Vagina (tissue), 2 donors: ENCODE measurements around the gene MT1HL1. TPM values are rescaled to one million over a fixed set of nuclear protein-coding genes. Genes with fewer than 3 reads are reported as not detected.

Experiments
- DNase-seq, 2 donors: peaks; one replicate each; pipeline ENCODE4 v3.0.0-alpha.2; 2017; ENCODE audit errors: extremely low spot score in 2 of 2
- H3K27ac ChIP-seq: fragments of 200-600 bp; sonication (generic); one replicate; pipeline ENCODE4 v1.5.1; 2019
- H3K27me3 ChIP-seq: fragments of 200-600 bp; sonication (generic); one replicate; pipeline ENCODE4 v1.5.1; 2019
- H3K36me3 ChIP-seq, 2 donors: fragments of 200-600 bp; sonication (generic); one replicate each; pipeline ENCODE4 v1.5.1; 2017 to 2019
- H3K4me1 ChIP-seq: fragments of 200-600 bp; sonication (generic); one replicate; pipeline ENCODE4 v1.5.1; 2019
- H3K4me3 ChIP-seq, 2 donors: fragments of 200-600 bp; sonication (generic); 1 replicate in 1 of 2; 2 replicates in 1 of 2; pipeline ENCODE4 v1.5.1; 2016 to 2019
- H3K9me3 ChIP-seq: fragments of 200-600 bp; sonication (generic); one replicate; pipeline ENCODE4 v1.5.1; 2019
- CTCF ChIP-seq, 3 experiments: fragments of 450-650 bp in 2 of 3; fragments of 200-600 bp in 1 of 3; sonication (generic) in 1 of 3; IDR thresholded peaks; one replicate each; pipeline ENCODE4 v1.5.1; 2017 to 2019; ENCODE audit warnings: antibody characterized with exemption in 3 of 3, mild to moderate bottlenecking in 2 of 3, moderate library complexity in 2 of 3
- POLR2A ChIP-seq, 2 donors: fragments of 450-650 bp; IDR thresholded peaks; one replicate each; pipeline ENCODE4 v1.6.1; 2017; ENCODE audit warnings: antibody characterized with exemption in 2 of 2, mild to moderate bottlenecking in 2 of 2, moderate library complexity in 2 of 2
- POLR2AphosphoS5 ChIP-seq, 2 donors: sonication (generic); formaldehyde crosslinking; IDR thresholded peaks; one replicate each; pipeline ENCODE4 v1.9.0; 2017; ENCODE audit warnings: antibody characterized with exemption in 2 of 2, mild to moderate bottlenecking in 2 of 2, low read depth in 1 of 2; ENCODE audit not compliant: insufficient read depth in 1 of 2
- intact Hi-C: fragments of 100-400 bp; cut with DNase I; formaldehyde crosslinking; loops from one replicate; pipeline ENCODE4 v1.15.1; 2023
- total RNA-seq: library from RNA; depleted of rRNA; stranded (reverse); fragments of >200 nt; gene quantifications from one replicate; pipeline ENCODE4 v1.2.3, GENCODE V29; 2016

Gene MT1HL1
- total RNA-seq, 1 donor from 2014 or later: not detected

GRCh38 chr1:237000191-237000590, 4.0 kb downstream of the MT1HL1 start:
- H3K9me3 ChIP-seq: no peaks in the 10 kb centered on the region
- no peak overlapping the region for H3K27ac ChIP-seq
- H3K36me3 ChIP-seq: no peaks in the 10 kb centered on the region
- H3K27me3 ChIP-seq: no peaks in the 10 kb centered on the region
- no peak for DNase-seq
- H3K4me1 ChIP-seq: no peaks in the 10 kb centered on the region
- no peak for TF ChIP-seq CTCF (IDR thresholded peaks at IDR 0.05)
- intact Hi-C loops: no loop called here
- no peak overlapping the region for H3K4me3 ChIP-seq

GRCh38 chr1:236998546-236998945, 5.7 kb downstream of the MT1HL1 start:
- Histone ChIP-seq H3K36me3 (no peaks in the 10 kb centered on the region), H3K9me3 (no peaks in the 10 kb centered on the region), H3K27ac (no peak overlapping the region), H3K4me1 (no peaks in the 10 kb centered on the region), H3K27me3 (no peaks in the 10 kb centered on the region), H3K4me3 (no peak overlapping the region)
- no peak for DNase-seq
- TF ChIP-seq POLR2A (IDR thresholded peaks at IDR 0.05) (no peak), POLR2AphosphoS5 (IDR thresholded peaks at IDR 0.05; ENCODE audit: insufficient read depth in 1 of 2, low read depth in 1 of 2) (no peak), CTCF (IDR thresholded peaks at IDR 0.05) (no peak)
- intact Hi-C loops: no loop called here

GRCh38 chr1:236997882-236998281, 6.4 kb downstream of the MT1HL1 start:
- Histone ChIP-seq H3K27ac (no peak overlapping the region), H3K9me3 (no peaks in the 10 kb centered on the region), H3K4me1 (no peaks in the 10 kb centered on the region), H3K36me3 (no peaks in the 10 kb centered on the region), H3K27me3 (no peaks in the 10 kb centered on the region), H3K4me3 (no peak overlapping the region)
- intact Hi-C loops: no loop called here
- DNase-seq: no peak
- TF ChIP-seq CTCF (IDR thresholded peaks at IDR 0.05): no peak
- no peak for TF ChIP-seq POLR2AphosphoS5 (IDR thresholded peaks at IDR 0.05; ENCODE audit: insufficient read depth in 1 of 2, low read depth in 1 of 2)
- TF ChIP-seq POLR2A (IDR thresholded peaks at IDR 0.05): no peak

- Histone ChIP-seq H3K27me3 (no peaks in the 10 kb centered on the region), H3K4me3 (no peak overlapping the region), H3K27ac (no peak overlapping the region), H3K4me1 (no peaks in the 10 kb centered on the region), H3K36me3 (no peaks in the 10 kb centered on the region), H3K9me3 (no peaks in the 10 kb centered on the region)
- DNase-seq: no peak
- intact Hi-C loops: no loop called here
- no peak for TF ChIP-seq CTCF (IDR thresholded peaks at IDR 0.05)
- no peak for TF ChIP-seq POLR2AphosphoS5 (IDR thresholded peaks at IDR 0.05; ENCODE audit: insufficient read depth in 1 of 2, low read depth in 1 of 2)
- no peak for TF ChIP-seq POLR2A (IDR thresholded peaks at IDR 0.05)
These were observed 6.9 kb downstream of the MT1HL1 start for GRCh38 chr1:236997361-236997760.

GRCh38 chr1:236994450-236994849, 9.8 kb downstream of the MT1HL1 start:
- H3K9me3 ChIP-seq: no peaks in the 10 kb centered on the region
- intact Hi-C loops: no loop called here
- H3K27me3 ChIP-seq: no peaks in the 10 kb centered on the region
- no peak for TF ChIP-seq POLR2A (IDR thresholded peaks at IDR 0.05)
- no peak for TF ChIP-seq POLR2AphosphoS5 (IDR thresholded peaks at IDR 0.05; ENCODE audit: insufficient read depth in 1 of 2, low read depth in 1 of 2)
- no peak for TF ChIP-seq CTCF (IDR thresholded peaks at IDR 0.05)
- H3K4me1 ChIP-seq: no peaks in the 10 kb centered on the region
- no peak overlapping the region for H3K27ac ChIP-seq
- H3K36me3 ChIP-seq: no peaks in the 10 kb centered on the region
- H3K4me3 ChIP-seq: no peak overlapping the region
- DNase-seq: no peak
